Stimulated activated CD4-positive, alpha-beta T cell treated with anti-CD3 and anti-CD28 coated beads, TNF-alpha, amount 100 ng/mL, for 4 hours (primary cell): ENCODE measurements around the gene SCN10A.
A peak's percentile ranks its signal among the peaks of the same experiment; 100 is the strongest.

Experiments
- DNase-seq, 3 experiments: peaks; one replicate each; pipeline ENCODE4 v3.0.0-alpha.2; 2020; ENCODE audit warnings: low read depth in 3 of 3

SCN10A gene

GRCh38 chr3:38651153-38651789 is 164.7 kb downstream of the SCN10A start:
- peak; percentile 49 to 54 (median 51) for DNase-seq

- no peak for DNase-seq
Observed at GRCh38 chr3:38650248-38650951, 165.6 kb downstream of the SCN10A start.

GRCh38 chr3:38649500-38650247 is 166.3 kb downstream of the SCN10A start, which contains the start of gene SCN5A:
Gene SCN5A, minus strand, starts transcription at chr3:38649687. Its CDS starts 16,380 bp downstream, at chr3:38633307.
- peak; percentile 38 to 48 (median 47) for DNase-seq

GRCh38 chr3:38648659-38649499 is 167.1 kb downstream of the SCN10A start:
- DNase-seq, result no peak

- no peak for DNase-seq
Observed at GRCh38 chr3:38648024-38648658, 167.9 kb downstream of the SCN10A start.

- DNase-seq, result no peak
Observed at GRCh38 chr3:38647217-38647970, 168.6 kb downstream of the SCN10A start.
